COLO668 (cell line): ENCODE measurements around the gene COLGALT1.
"Not testable (repeated sequence)": the region's sequence is repeated elsewhere in the genome, so short reads cannot be mapped to it uniquely, and the experiment has no call there.

ENCODE experiments used
- DNase-seq: peaks from one replicate; lab custom pipeline; 2025; ENCODE audit not compliant: unreplicated experiment; lab: John Stamatoyannopoulos, UW

The COLGALT1 gene

DNA sequence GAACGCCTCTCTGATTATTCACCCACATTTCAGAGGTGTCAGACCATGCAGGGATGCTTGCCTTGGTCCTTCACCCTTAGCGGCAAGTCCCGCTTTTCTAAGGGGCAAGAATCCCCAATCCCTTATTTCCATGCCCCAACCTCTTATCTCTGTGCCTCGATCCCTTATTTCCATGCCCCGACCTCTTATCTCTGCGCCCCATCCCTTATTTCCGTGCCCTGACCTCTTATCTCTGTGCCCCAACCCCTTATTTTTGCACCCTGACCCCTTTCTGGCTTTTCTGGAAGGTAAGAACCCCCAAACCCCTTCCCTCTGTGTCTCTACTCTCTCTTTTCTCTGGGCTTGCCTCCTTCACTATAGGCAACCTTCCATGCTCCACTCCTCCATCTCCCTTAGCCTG is 38.8 kb downstream of the COLGALT1 start:
- not testable (repeated sequence) for DNase-seq

DNA sequence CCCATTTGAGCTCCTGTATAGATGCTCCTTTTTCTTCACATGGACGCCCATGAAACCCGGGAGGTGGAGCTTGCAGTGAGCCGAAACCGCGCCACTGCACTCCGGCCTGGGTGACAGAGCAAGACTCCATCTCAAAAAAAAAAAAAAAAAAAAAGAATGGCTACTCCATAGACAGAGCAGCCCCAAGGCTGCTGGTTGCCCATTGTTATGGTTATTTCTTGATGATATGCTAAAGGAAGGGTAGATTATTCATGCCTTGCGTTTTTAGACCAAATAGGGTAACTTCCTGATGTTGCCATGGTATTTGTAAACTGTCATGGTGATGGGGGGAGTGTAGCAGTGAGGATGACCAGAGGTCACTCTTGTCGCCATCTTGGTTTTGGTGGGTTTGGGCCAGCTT is 42.6 kb downstream of the COLGALT1 start:
- not testable (repeated sequence) for DNase-seq

DNA sequence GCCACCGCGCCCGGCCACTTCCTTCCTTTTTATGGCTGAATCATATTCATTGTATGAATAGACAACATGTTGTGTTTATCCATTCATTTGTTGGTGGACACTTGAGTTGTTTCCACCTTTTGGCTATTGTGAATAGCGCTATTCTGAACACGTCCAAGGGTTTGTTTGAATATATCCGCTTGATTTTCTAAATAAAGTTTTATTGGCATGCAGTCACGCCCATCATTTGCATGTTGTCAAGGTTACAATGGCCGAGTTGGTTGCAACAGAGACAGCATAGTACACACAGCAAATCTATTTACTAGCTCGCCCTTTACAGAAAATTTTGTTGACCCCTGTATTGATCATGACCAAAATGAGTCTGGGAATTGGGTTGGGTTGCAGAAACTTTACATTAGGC is 43.5 kb downstream of the COLGALT1 start:
- DNase-seq, result no peak

DNA sequence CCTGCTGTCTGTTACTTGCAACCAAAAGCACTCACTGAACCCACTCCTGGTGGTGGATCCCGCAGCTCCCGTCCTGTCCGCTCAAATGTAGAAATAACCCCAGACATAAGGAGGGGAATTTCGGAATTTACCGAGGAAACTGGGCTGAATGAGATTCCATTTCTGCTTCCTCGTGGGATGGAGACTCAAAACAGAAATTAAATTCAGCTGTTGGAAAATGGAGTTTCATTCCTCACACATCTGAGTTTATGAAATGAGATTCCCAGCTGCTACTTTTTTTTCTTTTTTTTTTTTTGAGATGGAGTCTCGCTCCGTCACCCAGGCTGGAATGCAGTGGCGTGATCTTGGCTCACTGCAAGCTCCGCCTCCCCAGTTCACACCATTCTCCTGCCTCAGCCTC is 44.3 kb downstream of the COLGALT1 start:
- no peak for DNase-seq

DNA sequence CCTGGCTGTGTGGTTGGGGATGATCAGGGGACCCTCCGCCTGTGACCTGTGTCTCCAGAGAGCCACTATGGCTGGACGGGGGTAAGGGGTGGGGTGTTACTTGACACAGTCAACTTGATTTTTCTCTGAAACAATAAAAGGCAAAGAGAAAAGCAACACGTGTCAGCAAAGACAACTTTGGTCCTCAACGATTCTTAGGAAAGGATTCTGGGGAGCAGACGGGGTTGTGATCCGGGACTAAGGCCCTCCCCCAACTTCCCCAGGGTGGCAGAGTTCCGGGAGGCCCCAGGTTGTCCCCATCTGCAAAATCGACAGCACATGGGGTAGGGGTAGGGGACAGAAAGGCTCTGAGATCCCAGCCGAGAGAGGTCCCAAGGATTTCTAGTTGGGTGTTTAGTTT is 46.2 kb downstream of the COLGALT1 start:
- DNase-seq, result no peak

DNA sequence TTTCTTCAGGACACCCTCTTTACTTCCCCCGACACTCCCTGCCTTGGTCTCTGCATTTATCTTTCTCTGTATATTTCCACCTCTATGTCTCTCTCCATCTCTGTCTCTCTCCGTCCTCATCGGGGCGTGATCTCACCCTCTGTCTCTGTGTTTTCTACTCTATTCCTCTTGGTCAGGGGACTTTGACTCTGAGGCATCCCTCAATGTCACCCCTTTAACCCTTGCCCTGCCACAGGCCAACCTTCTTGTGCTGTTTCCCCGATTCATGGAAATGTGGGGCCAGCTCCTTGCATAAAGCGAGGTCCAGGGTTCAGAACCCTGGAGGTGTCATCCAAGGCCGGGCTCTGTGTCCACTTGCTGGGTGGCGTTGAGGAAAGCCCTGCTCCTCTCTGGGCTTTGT is 46.8 kb downstream of the COLGALT1 start:
- no peak for DNase-seq

DNA sequence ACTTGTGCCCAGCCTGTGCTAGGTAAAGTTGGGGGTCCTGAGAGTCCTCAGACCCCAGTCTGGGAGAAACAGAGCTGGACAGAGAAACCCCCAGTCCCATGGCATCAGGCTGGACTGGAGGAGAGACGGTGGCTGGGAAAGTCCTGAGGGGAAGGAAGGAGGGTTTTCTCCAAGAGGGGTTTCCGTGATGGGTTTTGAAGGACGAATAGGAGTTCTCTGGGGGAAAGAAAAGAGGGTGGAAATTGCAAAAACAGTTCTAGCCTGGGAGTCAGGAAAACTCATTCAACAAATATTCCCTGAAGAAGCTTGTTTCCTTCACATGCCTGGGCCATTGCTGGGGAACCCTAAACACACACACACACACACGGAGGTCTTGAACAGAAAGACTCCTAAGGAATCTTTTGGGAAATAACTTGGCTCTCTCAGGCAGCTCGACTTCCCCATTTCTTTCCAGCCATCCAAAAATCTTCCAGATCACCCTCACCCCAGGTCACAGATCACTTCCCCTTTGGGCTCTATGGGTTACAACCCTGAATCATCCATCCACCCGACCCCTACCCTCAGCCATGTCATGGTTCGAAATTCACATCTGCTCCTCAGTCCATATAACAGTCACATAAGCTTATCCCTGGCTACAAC is 47.5 kb downstream of the COLGALT1 start:
- DNase-seq, result no peak

DNA sequence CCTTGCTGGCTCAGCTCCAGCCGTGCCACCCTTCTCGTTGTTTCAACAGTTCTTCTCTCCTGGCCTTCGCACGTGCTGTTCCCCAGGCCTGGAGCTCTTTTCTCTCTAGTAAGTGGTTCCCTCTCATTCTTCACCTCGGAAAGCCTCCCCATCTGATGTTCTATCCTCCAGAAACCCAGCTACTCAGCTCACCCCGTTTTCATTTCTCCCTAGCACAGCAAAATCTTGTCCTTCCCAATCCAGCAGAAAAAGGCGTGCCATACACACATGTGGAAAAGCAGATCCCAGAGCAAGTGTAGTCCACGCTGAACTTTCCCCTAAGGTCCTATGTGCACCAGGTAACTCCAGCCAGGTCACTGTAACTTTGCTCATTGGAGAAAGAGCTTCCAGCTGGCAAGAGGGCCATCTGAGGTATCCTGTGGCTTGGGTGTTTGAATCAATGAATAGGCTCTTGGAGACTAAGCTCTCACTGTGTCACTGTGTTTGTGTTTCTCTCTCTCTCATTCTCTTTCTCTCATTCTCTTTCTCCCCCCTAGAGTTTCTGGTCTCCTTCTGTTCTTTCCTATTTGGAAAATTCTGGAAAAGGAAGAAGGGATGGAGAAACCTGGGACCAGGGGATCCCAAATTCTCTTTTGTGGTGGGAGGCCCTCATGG is 49.0 kb downstream of the COLGALT1 start:
- no peak for DNase-seq

DNA sequence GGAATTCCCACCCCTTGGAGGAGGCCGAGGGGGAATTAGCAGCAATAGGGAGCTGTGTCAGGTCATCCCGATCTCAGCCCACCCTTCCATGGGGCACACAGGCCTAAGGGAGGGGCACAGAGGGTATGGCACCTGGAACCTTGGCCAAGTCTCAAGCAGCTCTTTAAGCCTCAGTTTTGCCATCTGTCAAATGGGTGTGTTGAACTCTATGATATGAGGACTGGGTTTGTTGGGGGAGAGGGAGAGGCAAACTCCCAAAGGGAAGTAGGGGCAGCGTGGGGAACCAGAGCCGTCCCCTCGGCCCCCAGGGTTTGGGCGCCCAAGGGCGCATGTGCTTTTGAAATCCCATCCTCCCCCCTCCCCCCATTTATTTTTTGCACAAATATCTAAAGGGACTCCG is 49.7 kb downstream of the COLGALT1 start:
- DNase-seq, result no peak

DNA sequence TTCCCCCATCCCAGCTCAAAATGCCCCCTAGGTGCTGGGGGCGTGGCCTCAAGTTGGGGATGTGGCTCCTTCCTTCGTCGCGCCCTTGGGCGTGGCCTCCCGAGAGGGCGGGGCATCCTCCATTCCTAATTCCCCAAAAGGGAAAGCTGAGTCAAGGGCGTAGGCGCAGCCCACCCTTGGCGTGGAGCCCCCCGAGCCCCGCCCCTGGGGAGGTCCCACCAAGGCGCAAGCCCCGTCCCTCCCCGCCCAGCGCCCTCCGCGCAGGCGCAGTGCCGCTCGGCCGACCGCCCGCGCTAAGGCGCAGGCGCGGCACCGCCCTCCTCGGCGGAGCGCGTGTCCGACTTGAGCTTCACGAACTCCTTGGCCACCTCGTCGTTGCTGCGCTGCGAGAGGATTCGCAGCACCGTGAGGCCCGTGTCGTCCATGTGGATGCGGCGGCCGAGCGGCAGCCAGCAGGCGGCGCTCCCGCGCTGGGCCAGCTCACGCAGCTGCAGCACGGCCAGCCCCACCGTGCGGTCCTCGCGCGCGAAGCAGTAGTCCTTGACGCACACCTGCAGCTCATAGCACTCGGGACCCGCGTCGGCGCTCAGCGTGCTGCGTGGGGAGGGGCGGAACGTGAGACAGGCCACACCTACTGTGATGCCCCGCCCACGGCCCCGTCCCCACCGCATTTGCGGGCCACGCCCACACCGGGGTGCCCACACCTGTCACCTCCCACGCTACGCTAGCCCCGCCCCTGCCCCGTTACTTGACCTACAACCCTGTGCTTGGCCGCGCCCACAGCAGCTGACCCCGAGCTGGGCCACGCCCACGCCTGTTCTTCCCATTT is 50.5 kb downstream of the COLGALT1 start:
- peak; percentile 95 for DNase-seq

DNA sequence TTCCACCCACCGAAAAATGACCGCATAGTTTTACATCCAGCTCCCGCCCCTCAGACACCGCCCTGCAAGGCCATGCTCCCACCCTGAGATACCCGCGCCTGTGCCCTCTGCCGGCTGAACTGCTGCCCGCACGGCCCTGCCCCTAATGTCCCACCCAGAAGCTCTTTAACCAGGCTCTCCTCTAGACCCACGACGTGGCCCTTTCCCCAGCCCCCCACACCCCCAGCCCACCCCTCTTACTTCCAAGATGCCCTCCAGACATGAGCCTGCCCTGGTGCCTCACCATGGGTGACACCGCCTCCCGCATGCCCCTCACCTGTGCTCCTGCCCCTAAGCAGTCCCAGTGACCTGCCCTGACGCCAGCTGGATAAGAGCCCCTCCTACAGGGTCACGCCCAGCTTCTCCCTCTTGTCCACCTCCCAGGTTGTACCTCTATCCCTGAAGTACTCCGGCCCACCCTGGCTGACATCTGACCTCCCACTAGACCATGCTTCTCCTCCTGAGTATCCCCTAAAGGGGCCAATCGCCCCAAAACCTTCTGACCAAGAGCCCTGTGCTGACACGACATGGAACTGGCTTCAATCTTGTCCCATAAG is 51.2 kb downstream of the COLGALT1 start:
- no peak for DNase-seq

DNA sequence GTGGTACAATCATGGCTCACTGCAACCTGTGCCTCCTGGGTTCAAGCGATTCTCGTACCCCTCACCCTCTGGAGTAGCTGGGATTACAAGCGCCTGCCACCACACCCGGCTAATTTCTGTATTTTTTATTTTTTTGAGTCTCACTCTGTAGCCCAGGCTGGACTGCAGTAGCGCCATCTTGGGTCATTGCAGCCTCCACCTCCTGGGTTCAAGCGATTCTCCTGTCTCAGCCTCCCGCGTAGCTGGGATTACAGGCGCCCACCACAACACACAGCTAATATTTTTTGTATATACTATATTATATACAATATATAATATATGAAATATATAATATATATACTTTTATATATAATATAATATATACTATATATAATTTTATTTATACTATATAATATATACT is 52.5 kb downstream of the COLGALT1 start:
- no peak for DNase-seq

DNA sequence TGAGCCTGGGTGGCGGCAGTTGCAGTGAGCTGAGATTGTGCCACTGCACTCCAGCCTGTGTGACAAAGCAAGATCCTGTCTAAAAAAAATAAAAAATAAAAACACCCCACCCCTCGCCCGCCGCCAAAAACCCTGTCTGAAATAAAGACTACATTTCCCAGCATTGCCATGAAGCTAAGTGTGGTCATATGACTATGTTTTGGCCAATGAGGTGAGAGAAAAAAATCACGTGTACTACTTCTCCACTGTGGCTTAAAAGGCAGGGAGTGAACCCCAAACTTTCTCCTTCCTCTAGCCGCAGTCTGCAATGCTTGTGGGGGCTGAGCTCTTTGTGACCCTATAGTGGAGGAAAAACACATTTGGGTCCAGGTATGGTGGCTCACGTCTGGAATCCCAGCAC is 54.9 kb downstream of the COLGALT1 start:
- DNase-seq, result no peak

DNA sequence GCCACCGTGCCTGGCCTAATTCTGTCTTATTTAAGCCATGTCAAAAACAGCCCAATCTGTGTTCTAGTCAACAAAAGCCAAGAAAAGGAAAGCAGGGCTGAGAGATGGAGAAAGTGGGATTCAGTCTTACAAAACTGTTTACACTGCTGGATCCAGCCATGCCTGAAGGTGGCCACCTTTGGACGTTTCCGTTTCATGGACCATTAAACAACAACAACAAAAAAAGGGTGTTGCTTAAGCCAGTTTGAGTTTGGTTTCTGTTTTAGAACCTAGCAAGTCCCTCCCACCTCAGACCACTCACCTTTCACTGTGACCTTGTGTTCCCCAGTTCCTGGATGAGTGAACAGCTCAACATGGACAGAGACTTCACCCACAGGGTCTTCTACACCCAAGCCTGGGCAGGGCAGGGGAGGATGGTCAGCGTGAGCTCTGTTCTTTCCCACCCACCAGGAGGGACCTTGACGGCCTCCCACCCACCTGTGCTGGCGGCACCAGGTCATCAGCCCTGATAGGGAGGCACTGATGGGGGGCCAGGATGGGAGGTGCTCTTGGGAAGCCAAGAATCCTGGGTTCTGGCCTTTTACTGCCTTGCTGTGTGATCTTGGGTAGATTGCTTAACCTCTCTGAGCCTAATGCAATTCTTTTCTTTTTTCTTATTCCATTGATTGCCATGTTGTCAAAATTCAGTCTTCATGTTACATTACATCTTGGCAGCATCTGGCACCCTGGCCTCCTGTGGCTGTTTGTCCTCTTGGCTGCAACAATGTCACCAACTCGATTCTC is 56.2 kb downstream of the COLGALT1 start:
- no peak for DNase-seq

DNA sequence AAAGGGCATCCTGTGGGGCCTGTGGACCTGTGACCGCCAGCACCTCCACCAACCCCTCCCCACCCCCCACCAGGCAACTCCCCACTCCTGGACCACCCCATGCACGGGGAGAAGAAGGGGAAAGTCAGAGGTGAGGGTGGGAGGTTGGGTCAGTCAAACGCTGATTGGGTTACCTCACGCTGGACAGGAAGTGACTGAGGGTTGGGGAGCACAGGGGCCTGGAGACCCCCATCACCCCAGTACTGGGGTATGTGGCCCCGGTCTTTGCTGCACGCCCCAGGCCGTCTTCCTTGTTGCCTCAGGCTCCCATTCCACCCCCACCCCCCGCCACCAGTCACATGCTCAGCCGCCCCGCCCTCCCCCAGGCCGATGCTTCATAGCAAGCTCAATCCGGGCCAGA is 59.0 kb downstream of the COLGALT1 start:
- no peak for DNase-seq

DNA sequence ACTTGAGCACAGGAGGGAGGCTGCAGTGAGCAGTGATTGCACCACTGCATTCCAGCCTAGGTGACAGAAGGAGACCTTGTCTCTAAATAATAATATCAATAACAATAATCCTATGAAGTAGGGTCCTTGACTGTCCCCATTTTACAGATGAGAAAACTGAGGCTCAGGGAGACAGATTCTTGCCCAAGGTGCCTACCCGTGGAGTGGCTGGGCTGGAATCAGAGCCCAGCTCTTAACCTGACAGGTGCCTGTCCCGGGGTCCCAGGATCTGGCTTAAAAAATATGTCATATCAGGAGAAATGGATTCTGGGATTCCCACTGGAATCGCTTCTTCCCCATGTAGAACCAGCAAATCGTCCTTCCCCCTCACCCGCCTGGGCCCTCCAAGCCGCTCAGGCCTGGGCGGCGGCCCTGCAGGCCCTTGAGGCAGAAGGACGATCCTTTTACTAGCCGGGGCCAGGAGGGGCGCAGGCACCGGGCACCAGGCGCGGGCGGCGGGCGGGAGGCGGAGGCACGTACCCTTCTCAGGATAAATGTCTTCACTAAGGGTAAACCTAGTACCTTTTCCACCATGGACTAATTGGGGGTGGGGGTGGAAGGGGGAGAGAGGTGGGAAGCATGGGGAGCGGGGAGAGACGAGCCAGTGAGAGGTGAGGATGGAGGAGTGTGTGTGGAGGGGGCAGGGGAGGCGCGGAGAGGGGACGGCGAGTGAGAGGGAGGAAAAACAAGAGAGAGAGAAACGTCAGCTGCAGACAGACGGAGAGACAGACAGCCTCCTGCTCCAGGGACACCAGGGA is 60.6 kb downstream of the COLGALT1 start:
- DNase-seq, result no peak

DNA sequence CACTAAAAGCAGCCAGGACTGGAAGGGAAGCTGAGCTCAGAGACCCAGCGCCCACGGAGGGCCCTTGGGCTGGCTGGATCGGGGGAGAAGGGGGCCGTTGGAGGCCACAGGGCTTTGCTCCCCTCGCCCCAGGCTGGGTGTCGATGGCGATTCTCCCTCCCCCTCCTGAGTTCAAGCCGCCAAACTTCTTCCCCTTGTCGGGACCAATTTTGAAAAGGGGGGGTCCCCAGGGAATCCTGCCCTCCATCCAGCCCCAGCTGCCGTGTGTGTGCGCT is 61.2 kb downstream of the COLGALT1 start:
- DNase-seq, result no peak

DNA sequence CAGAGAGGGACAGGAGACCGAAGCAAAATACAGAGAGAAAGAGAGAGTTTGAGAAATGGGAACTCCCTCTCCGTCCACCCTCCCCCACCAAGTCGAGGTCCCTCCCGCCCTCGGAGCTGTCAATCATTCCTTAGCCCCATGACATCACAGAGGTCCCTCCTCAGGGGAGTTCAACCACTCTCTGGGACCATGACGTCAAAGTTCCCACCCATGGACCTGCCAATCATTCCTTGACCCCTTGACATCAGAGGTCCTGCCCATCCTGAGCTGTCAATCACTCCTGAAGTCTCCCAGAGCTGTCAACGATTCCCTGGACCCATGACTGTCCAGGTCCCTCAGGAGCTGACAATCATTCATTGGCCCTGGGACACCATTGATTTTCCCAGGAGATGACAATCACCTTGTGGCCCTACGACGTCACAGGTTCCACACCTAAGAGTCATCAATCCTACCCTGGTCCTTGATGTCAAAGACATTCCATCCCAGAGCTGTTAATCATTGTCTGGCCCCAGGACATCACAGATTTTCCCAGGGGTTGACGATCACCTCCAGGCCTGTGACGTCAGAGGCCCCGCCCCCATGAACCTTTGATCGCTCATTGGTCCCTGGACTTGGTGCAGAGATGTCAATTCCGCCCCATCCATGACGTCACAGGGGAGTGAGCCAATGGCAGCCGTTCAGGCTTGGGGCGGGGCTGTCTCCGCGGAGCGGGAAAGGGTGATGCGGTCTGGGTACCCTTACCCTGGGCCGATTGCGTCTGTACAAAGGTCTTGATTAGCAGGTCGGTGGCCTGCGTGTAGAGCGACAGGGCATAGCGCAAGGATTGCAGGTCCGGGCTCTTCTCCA is 61.7 kb downstream of the COLGALT1 start:
- DNase-seq, result peak; percentile 2

DNA sequence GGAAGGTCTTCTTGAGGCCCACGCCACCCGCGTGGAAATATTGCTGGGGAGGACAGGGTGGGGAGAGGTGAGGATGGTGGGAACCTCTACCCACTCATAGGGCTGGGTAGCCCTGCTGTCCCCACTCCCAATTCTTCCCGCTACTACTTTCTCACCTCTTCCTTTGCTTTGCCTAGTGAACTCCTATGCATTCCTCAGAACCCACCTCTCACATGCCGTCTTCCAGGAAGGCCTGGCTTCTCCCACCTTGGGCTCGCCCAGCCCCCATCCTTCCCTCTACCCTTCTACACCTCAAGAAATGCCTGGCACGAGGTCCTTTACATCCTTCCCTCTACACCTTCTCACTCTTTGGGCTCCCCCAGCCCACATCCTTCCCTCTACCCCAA is 62.4 kb downstream of the COLGALT1 start:
- no peak for DNase-seq
